Liver (tissue), 9 donors: Measurements from ENCODE around the gene CELF4. TPM values are rescaled to one million over a fixed set of nuclear protein-coding genes. Genes with fewer than 3 reads are reported as not detected.

Experiments used
- DNase-seq: peaks from one replicate; pipeline ENCODE4 v3.0.0-alpha.2; 2017; ENCODE audit warnings: low spot score
- H3K27ac ChIP-seq, 2 donors: one replicate each; pipeline ENCODE4 v1.7.0; 2013; ENCODE audit warnings: inconsistent platforms in 2 of 2, low read length in 2 of 2, control low read depth in 1 of 2, low read depth in 1 of 2, mild to moderate bottlenecking in 1 of 2
- H3K27me3 ChIP-seq, 4 donors: one replicate each; pipeline versions ENCODE4 v1.6.1 to v1.7.0; 2013; ENCODE audit warnings: low read length in 3 of 4, inconsistent platforms in 1 of 4, mild to moderate bottlenecking in 1 of 4, moderate library complexity in 1 of 4; ENCODE audit not compliant: control insufficient read depth in 4 of 4, insufficient read depth in 4 of 4
- H3K36me3 ChIP-seq, 4 donors: one replicate each; pipeline versions ENCODE4 v1.6.1 to v1.7.0; 2013; ENCODE audit warnings: low read length in 3 of 4, mild to moderate bottlenecking in 3 of 4, low read depth in 1 of 4, moderate library complexity in 1 of 4; ENCODE audit not compliant: control insufficient read depth in 4 of 4, insufficient read depth in 3 of 4
- H3K4me1 ChIP-seq, 4 donors: one replicate each; pipeline versions ENCODE4 v1.6.1 to v1.7.0; 2013; ENCODE audit warnings: low read length in 3 of 4, mild to moderate bottlenecking in 3 of 4, moderate library complexity in 1 of 4; ENCODE audit not compliant: control insufficient read depth in 4 of 4, insufficient read depth in 4 of 4
- H3K4me3 ChIP-seq, 3 donors: one replicate each; pipeline versions ENCODE4 v1.6.1 to v1.7.0; 2013; ENCODE audit warnings: low read length in 3 of 3, control low read depth in 1 of 3, low read depth in 1 of 3, mild to moderate bottlenecking in 1 of 3
- H3K9ac ChIP-seq, 2 donors: one replicate each; pipeline ENCODE4 v1.7.0; 2013; ENCODE audit warnings: low read length in 2 of 2, mild to moderate bottlenecking in 2 of 2, moderate library complexity in 2 of 2, control low read depth in 1 of 2, low read depth in 1 of 2
- H3K9me3 ChIP-seq, 4 donors: one replicate each; pipeline versions ENCODE4 v1.6.1 to v1.7.0; 2013; ENCODE audit warnings: low read length in 3 of 4; ENCODE audit not compliant: control insufficient read depth in 4 of 4
- EGR1 ChIP-seq, 2 donors: IDR thresholded peaks; 2 replicates each; pipeline ENCODE4 v1.6.1; 2016 to 2018; ENCODE audit warnings: antibody characterized with exemption in 2 of 2, low read depth in 2 of 2
- FOXA1 ChIP-seq: IDR thresholded peaks from 2 replicates; pipeline ENCODE4 v1.6.1; 2016; ENCODE audit warnings: antibody characterized with exemption
- FOXA2 ChIP-seq: IDR thresholded peaks from 2 replicates; pipeline ENCODE4 v1.6.1; 2016; ENCODE audit warnings: antibody characterized with exemption
- GABPA ChIP-seq, 2 donors: IDR thresholded peaks in 1 of 2; conservative IDR thresholded peaks in 1 of 2; 2 replicates each; pipeline ENCODE4 v1.6.1; 2016; ENCODE audit warnings: antibody characterized with exemption in 2 of 2, mild to moderate bottlenecking in 1 of 2, moderate library complexity in 1 of 2
- NR2F2 ChIP-seq: IDR thresholded peaks from 2 replicates; pipeline ENCODE4 v1.6.1; 2016; ENCODE audit warnings: antibody characterized with exemption
- RAD21 ChIP-seq, 2 donors: IDR thresholded peaks; 2 replicates each; pipeline ENCODE4 v1.6.1; 2016; ENCODE audit warnings: antibody characterized with exemption in 2 of 2, mild to moderate bottlenecking in 2 of 2
- RXRA ChIP-seq, 2 donors: IDR thresholded peaks; 2 replicates each; pipeline ENCODE4 v1.6.1; 2017 to 2018; ENCODE audit warnings: antibody characterized with exemption in 2 of 2, mild to moderate bottlenecking in 1 of 2
- YY1 ChIP-seq: IDR thresholded peaks from 2 replicates; pipeline ENCODE4 v1.6.1; 2016; ENCODE audit warnings: antibody characterized with exemption, mild to moderate bottlenecking
- WGBS: extraction: QIAGEN DNeasy Blood & Tissue Kit; methylation state at CpG from one replicate; pipeline ENCODE4 v1.1.7; 2013; 5-methylcytosine and 5-hydroxymethylcytosine counted together
- polyA plus RNA-seq, 2 donors: library from polyadenylated mRNA; stranded (reverse) in 1 of 2; unstranded in 1 of 2; fragments of 200-250 nt in 1 of 2; fragments of >200 nt in 1 of 2; fragmentation: Nextera tagmentation in 1 of 2; extraction: Ambion mirVana in 1 of 2; gene quantifications; one replicate each; pipeline versions ENCODE4 v1.2.1 to v1.2.3, GENCODE V29; 2013 to 2015
- total RNA-seq, 2 donors: library from RNA; depleted of rRNA; stranded (reverse); fragments of >200 nt; gene quantifications; one replicate each; pipeline ENCODE4 v1.2.3, GENCODE V29; 2014
- TF ChIP-seq, protein P1 (sequence below): IDR thresholded peaks from 2 replicates; pipeline ENCODE4 v1.6.1; 2016; ENCODE audit warnings: antibody characterized with exemption, mild to moderate bottlenecking
- TF ChIP-seq, protein P2 (sequence below): fragments of 150-350 bp; IDR thresholded peaks from 2 replicates; pipeline ENCODE4 v1.5.1; 2017; ENCODE audit warnings: improper control_type of control experiment, low read depth, low read length; ENCODE audit not compliant: missing input control
- donor health status: healthy.
- donor health status: healthy.
- donor health status: healthy.
- donor health status: healthy.
- donor health status: healthy.

The CELF4 gene
- total and polyA plus RNA-seq, 4 donors, result 0.08 to 0.28 (median 0.21) TPM; not detected in 1

- WGBS, result 24% methylated on average over 10 of the region's 10 CpGs
- no peaks in the 10 kb centered on the region for H3K36me3 ChIP-seq
- H3K27me3 ChIP-seq, result peaks cover 0 to 19% (median 15%) of the 10 kb centered on the region in 4 donors
- H3K9ac ChIP-seq, result no peak overlapping the region
- H3K27ac ChIP-seq, result no peak overlapping the region
- DNase-seq, result no peak
- H3K4me3 ChIP-seq, result peak overlapping the region in 1 of 3 donors; percentile 71
- H3K4me1 ChIP-seq, result peaks cover 15 to 29% (median 20%) of the 10 kb centered on the region in 4 donors
- H3K9me3 ChIP-seq, result no peaks in the 10 kb centered on the region
- no peak for TF ChIP-seq FOXA2
- TF ChIP-seq, protein P1, sequence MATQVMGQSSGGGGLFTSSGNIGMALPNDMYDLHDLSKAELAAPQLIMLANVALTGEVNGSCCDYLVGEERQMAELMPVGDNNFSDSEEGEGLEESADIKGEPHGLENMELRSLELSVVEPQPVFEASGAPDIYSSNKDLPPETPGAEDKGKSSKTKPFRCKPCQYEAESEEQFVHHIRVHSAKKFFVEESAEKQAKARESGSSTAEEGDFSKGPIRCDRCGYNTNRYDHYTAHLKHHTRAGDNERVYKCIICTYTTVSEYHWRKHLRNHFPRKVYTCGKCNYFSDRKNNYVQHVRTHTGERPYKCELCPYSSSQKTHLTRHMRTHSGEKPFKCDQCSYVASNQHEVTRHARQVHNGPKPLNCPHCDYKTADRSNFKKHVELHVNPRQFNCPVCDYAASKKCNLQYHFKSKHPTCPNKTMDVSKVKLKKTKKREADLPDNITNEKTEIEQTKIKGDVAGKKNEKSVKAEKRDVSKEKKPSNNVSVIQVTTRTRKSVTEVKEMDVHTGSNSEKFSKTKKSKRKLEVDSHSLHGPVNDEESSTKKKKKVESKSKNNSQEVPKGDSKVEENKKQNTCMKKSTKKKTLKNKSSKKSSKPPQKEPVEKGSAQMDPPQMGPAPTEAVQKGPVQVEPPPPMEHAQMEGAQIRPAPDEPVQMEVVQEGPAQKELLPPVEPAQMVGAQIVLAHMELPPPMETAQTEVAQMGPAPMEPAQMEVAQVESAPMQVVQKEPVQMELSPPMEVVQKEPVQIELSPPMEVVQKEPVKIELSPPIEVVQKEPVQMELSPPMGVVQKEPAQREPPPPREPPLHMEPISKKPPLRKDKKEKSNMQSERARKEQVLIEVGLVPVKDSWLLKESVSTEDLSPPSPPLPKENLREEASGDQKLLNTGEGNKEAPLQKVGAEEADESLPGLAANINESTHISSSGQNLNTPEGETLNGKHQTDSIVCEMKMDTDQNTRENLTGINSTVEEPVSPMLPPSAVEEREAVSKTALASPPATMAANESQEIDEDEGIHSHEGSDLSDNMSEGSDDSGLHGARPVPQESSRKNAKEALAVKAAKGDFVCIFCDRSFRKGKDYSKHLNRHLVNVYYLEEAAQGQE, result no peak
- no peak for TF ChIP-seq RXRA (IDR thresholded peaks at IDR 0.05)
- no peak for TF ChIP-seq EGR1 (IDR thresholded peaks at IDR 0.05; ENCODE audit: low read depth in 2 of 2)
- TF ChIP-seq NR2F2, result no peak
- no peak for TF ChIP-seq RAD21 (IDR thresholded peaks at IDR 0.05)
- TF ChIP-seq YY1, result no peak
- no peak for TF ChIP-seq GABPA (IDR thresholded peaks at IDR 0.05 in 1 of 2, conservative IDR thresholded peaks at IDR 0.05 in 1 of 2)
- TF ChIP-seq, protein P2, sequence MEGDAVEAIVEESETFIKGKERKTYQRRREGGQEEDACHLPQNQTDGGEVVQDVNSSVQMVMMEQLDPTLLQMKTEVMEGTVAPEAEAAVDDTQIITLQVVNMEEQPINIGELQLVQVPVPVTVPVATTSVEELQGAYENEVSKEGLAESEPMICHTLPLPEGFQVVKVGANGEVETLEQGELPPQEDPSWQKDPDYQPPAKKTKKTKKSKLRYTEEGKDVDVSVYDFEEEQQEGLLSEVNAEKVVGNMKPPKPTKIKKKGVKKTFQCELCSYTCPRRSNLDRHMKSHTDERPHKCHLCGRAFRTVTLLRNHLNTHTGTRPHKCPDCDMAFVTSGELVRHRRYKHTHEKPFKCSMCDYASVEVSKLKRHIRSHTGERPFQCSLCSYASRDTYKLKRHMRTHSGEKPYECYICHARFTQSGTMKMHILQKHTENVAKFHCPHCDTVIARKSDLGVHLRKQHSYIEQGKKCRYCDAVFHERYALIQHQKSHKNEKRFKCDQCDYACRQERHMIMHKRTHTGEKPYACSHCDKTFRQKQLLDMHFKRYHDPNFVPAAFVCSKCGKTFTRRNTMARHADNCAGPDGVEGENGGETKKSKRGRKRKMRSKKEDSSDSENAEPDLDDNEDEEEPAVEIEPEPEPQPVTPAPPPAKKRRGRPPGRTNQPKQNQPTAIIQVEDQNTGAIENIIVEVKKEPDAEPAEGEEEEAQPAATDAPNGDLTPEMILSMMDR, result no peak
These were observed 2.4 kb upstream of the CELF4 start for GRCh38 chr18:37567994-37568359.

- Histone ChIP-seq H3K9ac (no peak overlapping the region), H3K27ac (no peak overlapping the region), H3K4me3 (peak overlapping the region; percentile 23 to 71 (median 54)), H3K9me3 (no peaks in the 10 kb centered on the region), H3K27me3 (peaks cover 0 to 19% (median 16%) of the 10 kb centered on the region in 4 donors), H3K36me3 (no peaks in the 10 kb centered on the region), H3K4me1 (peaks cover 15 to 29% (median 20%) of the 10 kb centered on the region in 4 donors)
- no peak for DNase-seq
- TF ChIP-seq FOXA1, result no peak
- TF ChIP-seq RXRA (IDR thresholded peaks at IDR 0.05), result no peak
- TF ChIP-seq, protein P1, result no peak
- no peak for TF ChIP-seq YY1
- TF ChIP-seq GABPA (IDR thresholded peaks at IDR 0.05 in 1 of 2, conservative IDR thresholded peaks at IDR 0.05 in 1 of 2), result no peak
- no peak for TF ChIP-seq EGR1 (IDR thresholded peaks at IDR 0.05; ENCODE audit: low read depth in 2 of 2)
- 5% methylated on average over 72 of the region's 72 CpGs for WGBS
These were observed 1.7 kb upstream of the CELF4 start for GRCh38 chr18:37567061-37567993.
